Measurements from ENCODE around the gene ROR1. TPM values are rescaled to one million over a fixed set of nuclear protein-coding genes. Genes with fewer than 3 reads are reported as not detected.
"Not testable (repeated sequence)": the region's sequence is repeated elsewhere in the genome, so short reads cannot be mapped to it uniquely, and the experiment has no call there.

Gene ROR1
- polyA plus RNA-seq, 1 donor from 2014 or later = 0.09 TPM

DNA sequence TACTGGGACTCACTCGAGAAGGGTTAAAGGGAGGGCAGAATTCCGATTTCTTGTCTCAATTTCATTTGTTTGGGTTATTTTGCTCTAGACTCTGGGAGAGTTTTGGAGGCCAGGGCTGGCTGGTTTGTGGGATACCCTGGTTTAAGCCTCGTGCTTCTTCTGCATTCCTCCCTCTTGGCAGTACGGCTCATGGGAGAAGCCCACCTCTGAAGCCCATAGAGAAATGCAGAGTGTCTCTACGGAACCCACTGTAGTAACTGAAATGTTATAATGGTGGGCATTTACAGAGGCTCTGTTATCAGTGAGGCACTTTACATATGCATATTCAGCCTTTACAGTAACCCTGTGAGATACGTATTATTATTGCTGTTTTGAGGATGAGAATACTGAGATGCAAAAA, 43.9 kb downstream of the ROR1 start:
- Mint-ChIP-seq H3K36me3 (peaks cover 2% of the 10 kb centered on the region), H3K9me3 (peaks cover 0 to 8% (median 8%) of the 10 kb centered on the region in 3 donors), H3K27me3 (peaks cover 5% of the 10 kb centered on the region), H3K4me3 (no peak overlapping the region), H3K4me1 (no peaks in the 10 kb centered on the region), H3K27ac (no peak overlapping the region)

GRCh38 chr1:63818567-63819325, 44.9 kb downstream of the ROR1 start:
- H3K9me3 Mint-ChIP-seq = peaks cover 0 to 8% (median 8%) of the 10 kb centered on the region in 3 donors
- H3K4me1 Mint-ChIP-seq = no peaks in the 10 kb centered on the region
- H3K4me3 Mint-ChIP-seq = no peak overlapping the region
- peaks cover 2% of the 10 kb centered on the region for H3K36me3 Mint-ChIP-seq
- no peak overlapping the region for H3K27ac Mint-ChIP-seq
- peaks cover 8% of the 10 kb centered on the region for H3K27me3 Mint-ChIP-seq

DNA sequence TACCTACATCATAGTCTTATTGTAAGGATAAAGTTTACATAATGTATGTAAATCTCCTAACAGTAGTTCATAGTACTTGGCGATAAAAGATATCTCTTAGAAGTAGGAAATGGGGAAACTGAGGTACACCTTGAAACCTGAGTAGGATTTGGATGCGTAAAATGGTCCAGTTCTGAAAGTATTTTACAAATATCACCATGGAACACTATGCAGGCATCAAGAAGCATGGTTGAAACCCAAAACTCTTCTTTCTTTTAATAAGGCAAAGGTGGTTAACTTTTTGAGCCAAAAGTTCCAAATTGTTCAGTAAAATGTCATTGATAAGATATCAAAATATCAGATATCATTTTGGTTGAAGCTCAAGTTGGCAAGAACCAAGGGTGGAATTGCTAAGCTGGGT, 46.0 kb downstream of the ROR1 start:
- peaks cover 8% of the 10 kb centered on the region for H3K27me3 Mint-ChIP-seq
- H3K36me3 Mint-ChIP-seq = peaks cover 2% of the 10 kb centered on the region
- no peak overlapping the region for H3K4me3 Mint-ChIP-seq
- peaks cover 0 to 8% (median 8%) of the 10 kb centered on the region in 3 donors for H3K9me3 Mint-ChIP-seq
- no peaks in the 10 kb centered on the region for H3K4me1 Mint-ChIP-seq
- H3K27ac Mint-ChIP-seq = no peak overlapping the region

GRCh38 chr1:63821091-63822005, 47.5 kb downstream of the ROR1 start:
- no peaks in the 10 kb centered on the region for H3K36me3 Mint-ChIP-seq
- peaks cover 8% of the 10 kb centered on the region for H3K27me3 Mint-ChIP-seq
- H3K4me3 Mint-ChIP-seq = no peak overlapping the region
- H3K4me1 Mint-ChIP-seq = no peaks in the 10 kb centered on the region
- peaks cover 0 to 8% (median 4%) of the 10 kb centered on the region in 3 donors for H3K9me3 Mint-ChIP-seq
- H3K27ac Mint-ChIP-seq = no peak overlapping the region

DNA sequence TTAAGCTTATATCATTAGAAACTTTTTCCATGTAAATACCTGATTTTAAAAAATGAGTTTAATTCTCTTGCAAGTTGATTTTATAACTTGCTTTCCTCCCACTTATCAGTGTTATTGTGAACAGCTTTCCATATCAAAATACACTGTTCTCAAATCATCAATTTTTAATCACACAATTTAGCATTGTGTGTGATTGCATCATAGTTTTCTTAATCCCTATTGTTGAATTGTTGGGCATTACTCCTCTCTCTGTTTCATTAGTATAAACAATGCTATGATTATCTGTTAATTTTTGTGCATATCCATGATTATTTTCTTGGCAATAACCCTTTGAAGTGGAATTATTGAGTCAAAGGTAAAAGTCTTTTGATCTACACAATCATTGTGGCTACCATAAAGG, 48.7 kb downstream of the ROR1 start:
- Mint-ChIP-seq H3K27me3 (peaks cover 11% of the 10 kb centered on the region), H3K27ac (no peak overlapping the region), H3K4me1 (no peaks in the 10 kb centered on the region), H3K9me3 (peaks cover 0 to 6% (median 0%) of the 10 kb centered on the region in 3 donors), H3K4me3 (no peak overlapping the region), H3K36me3 (no peaks in the 10 kb centered on the region)

GRCh38 chr1:63824451-63824850, 50.6 kb downstream of the ROR1 start:
- Mint-ChIP-seq H3K9me3 (peaks cover 0 to 6% (median 0%) of the 10 kb centered on the region in 3 donors), H3K4me3 (no peak overlapping the region), H3K27ac (no peak overlapping the region), H3K36me3 (peaks cover 3% of the 10 kb centered on the region), H3K27me3 (peaks cover 11% of the 10 kb centered on the region), H3K4me1 (peaks cover 5 to 16% (median 13%) of the 10 kb centered on the region in 3 donors)

- H3K4me3 Mint-ChIP-seq = no peak overlapping the region
- H3K4me1 Mint-ChIP-seq = peaks cover 5 to 16% (median 14%) of the 10 kb centered on the region in 3 donors
- H3K27me3 Mint-ChIP-seq = peaks cover 11% of the 10 kb centered on the region
These were observed 51.3 kb downstream of the ROR1 start for GRCh38 chr1:63825111-63825510.

DNA sequence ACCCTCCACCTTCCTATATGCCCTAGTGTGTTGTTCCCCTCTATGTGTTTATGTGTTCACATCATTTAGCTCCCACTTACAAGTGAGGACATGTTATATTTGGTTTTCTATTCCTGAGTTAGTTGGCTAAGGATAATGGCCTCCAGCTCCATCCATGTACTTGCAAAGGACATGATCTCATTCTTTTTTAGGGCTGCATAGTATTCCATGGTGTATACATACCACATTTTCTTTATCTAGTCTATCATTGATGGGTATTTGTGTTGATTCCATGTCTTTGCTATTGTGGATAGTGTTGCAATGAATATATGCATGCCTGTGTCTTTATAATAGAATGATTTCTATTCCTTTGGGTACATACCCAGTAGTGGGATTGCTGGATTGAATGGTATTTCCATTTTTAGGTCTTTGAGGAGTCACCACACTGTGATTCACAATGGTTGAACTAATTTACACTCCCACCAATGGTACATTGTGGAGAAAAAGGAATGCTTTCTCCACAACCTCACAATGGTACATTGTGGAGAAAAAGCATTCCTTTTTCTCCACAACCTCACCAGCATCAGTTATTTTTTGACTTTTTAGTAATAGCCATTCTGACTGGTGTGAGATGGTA, 52.5 kb downstream of the ROR1 start:
- H3K36me3 Mint-ChIP-seq, H3K9me3 Mint-ChIP-seq, H3K27ac Mint-ChIP-seq, H3K27me3 Mint-ChIP-seq, H3K4me3 Mint-ChIP-seq: not testable (repeated sequence)
- peaks cover 5 to 16% (median 14%) of the 10 kb centered on the region in 3 donors for H3K4me1 Mint-ChIP-seq

More at GRCh38 chr1:63825111-63825510, 51.3 kb downstream of the ROR1 start:
- Mint-ChIP-seq H3K9me3 (peaks cover 0 to 6% (median 0%) of the 10 kb centered on the region in 3 donors), H3K27ac (no peak overlapping the region), H3K36me3 (peaks cover 3% of the 10 kb centered on the region)

- Mint-ChIP-seq H3K36me3 (peaks cover 3% of the 10 kb centered on the region), H3K27ac (no peak overlapping the region), H3K27me3 (peaks cover 6% of the 10 kb centered on the region), H3K4me3 (peak overlapping the region in 1 of 4 donors; percentile 32), H3K4me1 (peaks cover 5 to 21% (median 17%) of the 10 kb centered on the region in 3 donors), H3K9me3 (peaks cover 0 to 6% (median 0%) of the 10 kb centered on the region in 3 donors)
These were observed 53.8 kb downstream of the ROR1 start for GRCh38 chr1:63827411-63828321.

GRCh38 chr1:63828322-63829044, 54.7 kb downstream of the ROR1 start:
- H3K4me1 Mint-ChIP-seq = peaks cover 5 to 21% (median 17%) of the 10 kb centered on the region in 3 donors
- H3K27me3 Mint-ChIP-seq = peaks cover 4% of the 10 kb centered on the region
- H3K9me3 Mint-ChIP-seq = peaks cover 0 to 6% (median 0%) of the 10 kb centered on the region in 3 donors
- H3K36me3 Mint-ChIP-seq = peaks cover 3% of the 10 kb centered on the region
- H3K27ac Mint-ChIP-seq = peak overlapping the region in 1 of 3 donors; percentile 11
- peak overlapping the region in 2 of 4 donors; percentile 25 to 50 for H3K4me3 Mint-ChIP-seq

- Mint-ChIP-seq H3K27me3 (peaks cover 4% of the 10 kb centered on the region), H3K4me1 (peaks cover 5 to 21% (median 17%) of the 10 kb centered on the region in 3 donors), H3K4me3 (peak overlapping the region in 1 of 4 donors; percentile 35), H3K9me3 (peaks cover 0 to 6% (median 0%) of the 10 kb centered on the region in 3 donors), H3K27ac (no peak overlapping the region), H3K36me3 (peaks cover 3% of the 10 kb centered on the region)
These were observed 55.8 kb downstream of the ROR1 start for GRCh38 chr1:63829349-63830327.

- Mint-ChIP-seq H3K4me3 (no peak overlapping the region), H3K9me3 (peaks cover 0 to under 1% (median 0%) of the 10 kb centered on the region in 3 donors), H3K4me1 (peaks cover 5 to 21% (median 17%) of the 10 kb centered on the region in 3 donors), H3K36me3 (peaks cover 5% of the 10 kb centered on the region), H3K27me3 (peaks cover 4% of the 10 kb centered on the region), H3K27ac (no peak overlapping the region)
These were observed 57.6 kb downstream of the ROR1 start for GRCh38 chr1:63831409-63831808.
